Mesenchymal stem cell (in vitro differentiated cells and primary cell): ENCODE results near the gene CALML4.
"Not testable (repeated sequence)": the region's sequence is repeated elsewhere in the genome, so short reads cannot be mapped to it uniquely, and the experiment has no call there.

Experiments
- DNase-seq: peaks from one replicate; pipeline ENCODE4 v3.0.0-alpha.2; 2013
- H2AFZ ChIP-seq: one replicate; pipeline ENCODE4 v1.6.1; 2013; ENCODE audit warnings: low read depth, mild to moderate bottlenecking, control low read depth, inconsistent platforms, low read length, moderate library complexity
- H2AK5ac ChIP-seq: 2 replicates; pipeline ENCODE4 v1.6.1; 2013; ENCODE audit warnings: low read length, moderate library complexity, mild to moderate bottlenecking, inconsistent platforms; ENCODE audit not compliant: severe bottlenecking
- H2BK120ac ChIP-seq: one replicate; pipeline ENCODE4 v1.6.1; 2013; ENCODE audit warnings: low read depth, mild to moderate bottlenecking, inconsistent platforms, low read length, moderate library complexity
- H2BK12ac ChIP-seq, 2 experiments: one replicate each; pipeline ENCODE4 v1.6.1; 2013; ENCODE audit warnings: inconsistent platforms in 2 of 2, low read length in 2 of 2, mild to moderate bottlenecking in 2 of 2, moderate library complexity in 2 of 2, control low read depth in 1 of 2
- H2BK15ac ChIP-seq: one replicate; pipeline ENCODE4 v1.6.1; 2013; ENCODE audit warnings: mild to moderate bottlenecking, low read depth, inconsistent platforms; ENCODE audit not compliant: poor library complexity, severe bottlenecking
- H2BK5ac ChIP-seq: 2 replicates; pipeline ENCODE4 v1.6.1; 2013; ENCODE audit warnings: low read depth, mild to moderate bottlenecking, low read length, control low read depth, inconsistent platforms; ENCODE audit not compliant: poor library complexity, severe bottlenecking
- H3K14ac ChIP-seq, 2 experiments: one replicate each; pipeline ENCODE4 v1.6.1; 2013; ENCODE audit warnings: inconsistent platforms in 2 of 2, low read length in 2 of 2, control low read depth in 1 of 2, mild to moderate bottlenecking in 1 of 2, moderate library complexity in 1 of 2
- H3K18ac ChIP-seq, 2 experiments: one replicate each; pipeline ENCODE4 v1.6.1; 2013; ENCODE audit warnings: inconsistent platforms in 2 of 2, low read length in 2 of 2, control low read depth in 1 of 2, low read depth in 1 of 2, mild to moderate bottlenecking in 1 of 2
- H3K23ac ChIP-seq, 2 experiments: one replicate each; pipeline ENCODE4 v1.6.1; 2013; ENCODE audit warnings: inconsistent platforms in 2 of 2, low read length in 2 of 2, mild to moderate bottlenecking in 2 of 2, moderate library complexity in 2 of 2, control low read depth in 1 of 2
- H3K27ac ChIP-seq: 2 replicates; pipeline ENCODE4 v1.5.1; 2013; ENCODE audit warnings: mild to moderate bottlenecking, moderate library complexity, low read length, control low read depth, inconsistent platforms; ENCODE audit not compliant: poor library complexity, severe bottlenecking
- H3K27me3 ChIP-seq, 2 experiments: 2 replicates each; pipeline versions ENCODE4 v1.6.1 to v1.7.0; 2013; ENCODE audit warnings: low read length in 2 of 2, mild to moderate bottlenecking in 2 of 2, moderate library complexity in 2 of 2, control low read depth in 1 of 2, inconsistent platforms in 1 of 2; ENCODE audit not compliant: control insufficient read depth in 1 of 2, insufficient read depth in 1 of 2
- H3K36me3 ChIP-seq, 2 experiments: 2 replicates each; pipeline versions ENCODE4 v1.6.1 to v1.7.0; 2013; ENCODE audit warnings: low read length in 2 of 2, control low read depth in 1 of 2, inconsistent platforms in 1 of 2, low read depth in 1 of 2, mild to moderate bottlenecking in 1 of 2; ENCODE audit not compliant: insufficient read depth in 2 of 2, control insufficient read depth in 1 of 2
- H3K4ac ChIP-seq, 2 experiments: one replicate each; pipeline ENCODE4 v1.6.1; 2013; ENCODE audit warnings: inconsistent platforms in 2 of 2, low read length in 2 of 2, mild to moderate bottlenecking in 2 of 2, moderate library complexity in 2 of 2, control low read depth in 1 of 2, low read depth in 1 of 2
- H3K4me1 ChIP-seq: 2 replicates; pipeline ENCODE4 v1.6.1; 2013; ENCODE audit warnings: low read depth, low read length, control low read depth; ENCODE audit not compliant: control insufficient read depth, insufficient read depth
- H3K4me2 ChIP-seq: 2 replicates; pipeline ENCODE4 v1.6.1; 2013; ENCODE audit warnings: low read length, mild to moderate bottlenecking, inconsistent platforms; ENCODE audit not compliant: poor library complexity, severe bottlenecking
- H3K4me3 ChIP-seq, 2 experiments: 2 replicates each; pipeline versions ENCODE4 v1.5.1 to v1.7.0; 2013; ENCODE audit warnings: low read length in 2 of 2, mild to moderate bottlenecking in 2 of 2, control low read depth in 1 of 2, low read depth in 1 of 2; ENCODE audit not compliant: insufficient read depth in 1 of 2
- H3K79me1 ChIP-seq: replicated peaks from 2 replicates; pipeline ENCODE4 v1.6.1; 2013; ENCODE audit warnings: mild to moderate bottlenecking, control low read depth, low read length, inconsistent platforms; ENCODE audit not compliant: poor library complexity, severe bottlenecking
- H3K9ac ChIP-seq: 2 replicates; pipeline ENCODE4 v1.7.0; 2013; ENCODE audit warnings: mild to moderate bottlenecking, low read length, moderate library complexity
- H3K9me3 ChIP-seq: 2 replicates; pipeline ENCODE4 v1.7.0; 2013; ENCODE audit warnings: mild to moderate bottlenecking, low read length; ENCODE audit not compliant: control insufficient read depth
- H4K8ac ChIP-seq: one replicate; pipeline ENCODE4 v1.6.1; 2013; ENCODE audit warnings: inconsistent platforms, mild to moderate bottlenecking, low read length, moderate library complexity
- H4K91ac ChIP-seq: one replicate; pipeline ENCODE4 v1.6.1; 2013; ENCODE audit warnings: mild to moderate bottlenecking, low read length, inconsistent platforms
- WGBS: methylation state at CpG from one replicate; pipeline ENCODE4 v1.1.7; 2013; ENCODE audit warnings: mixed read lengths; 5-methylcytosine and 5-hydroxymethylcytosine counted together

CALML4 gene

GRCh38 chr15:68203956-68204355, 1.2 kb downstream of the CALML4 start:
- no peak for DNase-seq
- Histone ChIP-seq H3K14ac (no peak overlapping the region), H3K4me3 (no peak overlapping the region), H4K91ac (no peak overlapping the region), H2AK5ac (no peak overlapping the region), H2BK5ac (no peak overlapping the region), H3K23ac (no peak overlapping the region), H2BK15ac (peak overlapping the region; percentile 13), H3K4me1 (peaks cover 13% of the 10 kb centered on the region), H3K36me3 (peaks cover 0 to 27% of the 10 kb centered on the region in 2 experiments), H3K4ac (no peak overlapping the region), H3K79me1 (peaks cover 33% of the 10 kb centered on the region), H3K9ac (no peak overlapping the region), H2BK120ac (no peak overlapping the region), H3K27ac (no peak overlapping the region), H3K27me3 (no peaks in the 10 kb centered on the region), H3K4me2 (no peak overlapping the region), H3K9me3 (no peaks in the 10 kb centered on the region), H4K8ac (no peak overlapping the region), H2AFZ (no peak overlapping the region), H3K18ac (no peak overlapping the region), H2BK12ac (peak overlapping the region in 1 of 2 experiments; percentile 15)
- WGBS, result 97% methylated on average over 5 of the region's 5 CpGs

GRCh38 chr15:68203486-68203885, 1.6 kb downstream of the CALML4 start:
- H3K27ac ChIP-seq, result no peak overlapping the region
- no peak overlapping the region for H3K18ac ChIP-seq
- peaks cover 13% of the 10 kb centered on the region for H3K4me1 ChIP-seq
- no peak for DNase-seq
- peak overlapping the region in 1 of 2 experiments; percentile 15 for H2BK12ac ChIP-seq
- peaks cover 0 to 23% of the 10 kb centered on the region in 2 experiments for H3K36me3 ChIP-seq
- no peak overlapping the region for H3K4ac ChIP-seq
- no peak overlapping the region for H4K8ac ChIP-seq
- H3K23ac ChIP-seq, result no peak overlapping the region
- no peak overlapping the region for H3K9ac ChIP-seq
- H2AK5ac ChIP-seq, result no peak overlapping the region
- no peak overlapping the region for H2BK120ac ChIP-seq
- H4K91ac ChIP-seq, result no peak overlapping the region
- no peak overlapping the region for H2BK5ac ChIP-seq
- WGBS, result 98% methylated on average over 5 of the region's 5 CpGs
- no peak overlapping the region for H3K4me2 ChIP-seq
- no peak overlapping the region for H2BK15ac ChIP-seq
- no peaks in the 10 kb centered on the region for H3K27me3 ChIP-seq
- no peak overlapping the region for H2AFZ ChIP-seq
- H3K14ac ChIP-seq, result no peak overlapping the region
- H3K4me3 ChIP-seq, result no peak overlapping the region
- H3K79me1 ChIP-seq, result peaks cover 30% of the 10 kb centered on the region
- no peaks in the 10 kb centered on the region for H3K9me3 ChIP-seq

- not testable (repeated sequence) for H2AFZ ChIP-seq, H3K27me3 ChIP-seq, H2BK15ac ChIP-seq, H3K18ac ChIP-seq, H3K27ac ChIP-seq, H4K8ac ChIP-seq, H2BK120ac ChIP-seq, H2BK12ac ChIP-seq, H3K9me3 ChIP-seq, H3K4me2 ChIP-seq, H2AK5ac ChIP-seq, H3K23ac ChIP-seq, H4K91ac ChIP-seq, H2BK5ac ChIP-seq, H3K4ac ChIP-seq, H3K14ac ChIP-seq, H3K9ac ChIP-seq, DNase-seq, H3K4me3 ChIP-seq
- 98% methylated on average over 7 of the region's 7 CpGs for WGBS
- Histone ChIP-seq H3K36me3 (peaks cover 0 to 23% of the 10 kb centered on the region in 2 experiments), H3K4me1 (peaks cover 13% of the 10 kb centered on the region), H3K79me1 (peaks cover 32% of the 10 kb centered on the region)
Observed at GRCh38 chr15:68202994-68203393, 2.1 kb downstream of the CALML4 start.

- WGBS, result 63% methylated on average over 1 of the region's 3 CpGs
- DNase-seq, result no peak
- no peak overlapping the region for H3K23ac ChIP-seq
Observed at GRCh38 chr15:68201879-68202261, 3.3 kb downstream of the CALML4 start.

More at GRCh38 chr15:68201879-68202261, 3.3 kb downstream of the CALML4 start:
- no peak overlapping the region for H3K9ac ChIP-seq
- H3K36me3 ChIP-seq, result peaks cover 6 to 27% of the 10 kb centered on the region in 2 experiments
- H3K9me3 ChIP-seq, result no peaks in the 10 kb centered on the region
- H2BK12ac ChIP-seq, result no peak overlapping the region
- H3K27ac ChIP-seq, result no peak overlapping the region
- H4K91ac ChIP-seq, result no peak overlapping the region
- H3K4ac ChIP-seq, result no peak overlapping the region
- no peak overlapping the region for H3K18ac ChIP-seq
- H2BK5ac ChIP-seq, result no peak overlapping the region
- no peak overlapping the region for H3K14ac ChIP-seq
- H3K27me3 ChIP-seq, result no peaks in the 10 kb centered on the region
- H2BK120ac ChIP-seq, result no peak overlapping the region
- no peak overlapping the region for H3K4me3 ChIP-seq
- H2AFZ ChIP-seq, result no peak overlapping the region
- H2AK5ac ChIP-seq, result no peak overlapping the region
- no peak overlapping the region for H4K8ac ChIP-seq
- H3K4me2 ChIP-seq, result no peak overlapping the region
- no peak overlapping the region for H2BK15ac ChIP-seq
- H3K4me1 ChIP-seq, result peaks cover 13% of the 10 kb centered on the region
- H3K79me1 ChIP-seq, result peaks cover 32% of the 10 kb centered on the region
